Measurements from ENCODE around the gene PDE8B. TPM values are rescaled to one million over a fixed set of nuclear protein-coding genes. Genes with fewer than 3 reads are reported as not detected.

Gene PDE8B
- total and polyA plus RNA-seq, 7 donors, result 0.23 to 11.3 (median 2.9) TPM

- intact Hi-C loops (cut with DNase I), result no loop called here
- no peak for DNase-seq
- TF ChIP-seq POLR2AphosphoS5 (IDR thresholded peaks at IDR 0.05) (no peak), EP300 (IDR thresholded peaks at IDR 0.05) (no peak), POLR2A (IDR thresholded peaks at IDR 0.05) (no peak), CTCF (IDR thresholded peaks at IDR 0.05) (no peak)
- no peaks in the 10 kb centered on the region for H3K36me3 ChIP-seq
- H3K27ac ChIP-seq, result no peak overlapping the region
- H3K27me3 ChIP-seq, result no peaks in the 10 kb centered on the region
- no peak overlapping the region for H3K4me3 ChIP-seq
- 82 to 84% methylated on average over 13 of the region's 13 CpGs for WGBS, 2 donors
- no peaks in the 10 kb centered on the region for H3K9me3 ChIP-seq
- H3K4me1 ChIP-seq, result peaks cover 0 to 4% (median under 1%) of the 10 kb centered on the region in 4 donors
Observed at GRCh38 chr5:77418601-77419581, 208.4 kb downstream of the PDE8B start.

GRCh38 chr5:77419644-77420582, 209.4 kb downstream of the PDE8B start:
- no peak overlapping the region for H3K4me3 ChIP-seq
- H3K27ac ChIP-seq, result no peak overlapping the region
- H3K36me3 ChIP-seq, result no peaks in the 10 kb centered on the region
- no peaks in the 10 kb centered on the region for H3K9me3 ChIP-seq
- intact Hi-C loops (cut with DNase I), result loop anchor here (10.0 kb wide), 1 partner anchor 115 kb away; no protein-coding TSS in a partner anchor
- H3K27me3 ChIP-seq, result no peaks in the 10 kb centered on the region
- H3K4me1 ChIP-seq, result peaks cover 0 to 11% (median 5%) of the 10 kb centered on the region in 4 donors
- TF ChIP-seq EP300 (IDR thresholded peaks at IDR 0.05) (no peak), POLR2A (IDR thresholded peaks at IDR 0.05) (no peak), POLR2AphosphoS5 (IDR thresholded peaks at IDR 0.05) (no peak), CTCF (IDR thresholded peaks at IDR 0.05) (no peak)
- 79 to 92% methylated on average over 8 of the region's 8 CpGs for WGBS, 2 donors
- no peak for DNase-seq

GRCh38 chr5:77420940-77421339, 210.5 kb downstream of the PDE8B start:
- H3K27me3 ChIP-seq, result no peaks in the 10 kb centered on the region
- H3K27ac ChIP-seq, result no peak overlapping the region
- no peak overlapping the region for H3K4me3 ChIP-seq
- H3K36me3 ChIP-seq, result no peaks in the 10 kb centered on the region
- intact Hi-C loops (cut with DNase I), result loop anchor here (10.0 kb wide), 1 partner anchor 116 kb away; no protein-coding TSS in a partner anchor
- peaks cover 0 to 15% (median 6%) of the 10 kb centered on the region in 4 donors for H3K4me1 ChIP-seq
- H3K9me3 ChIP-seq, result no peaks in the 10 kb centered on the region
- WGBS, 2 donors, result 54 to 69% methylated on average over 3 of the region's 3 CpGs
- no peak for TF ChIP-seq CTCF (IDR thresholded peaks at IDR 0.05)
- no peak for TF ChIP-seq POLR2A (IDR thresholded peaks at IDR 0.05)
- TF ChIP-seq EP300 (IDR thresholded peaks at IDR 0.05), result no peak
- no peak for TF ChIP-seq POLR2AphosphoS5 (IDR thresholded peaks at IDR 0.05)
- no peak for DNase-seq

- Histone ChIP-seq H3K4me1 (peaks cover 0 to 36% (median 18%) of the 10 kb centered on the region in 4 donors), H3K36me3 (no peaks in the 10 kb centered on the region), H3K4me3 (no peak overlapping the region), H3K27me3 (no peaks in the 10 kb centered on the region), H3K9me3 (no peaks in the 10 kb centered on the region), H3K27ac (no peak overlapping the region)
- no peak for DNase-seq
- TF ChIP-seq CTCF (IDR thresholded peaks at IDR 0.05), result no peak
- TF ChIP-seq POLR2A (IDR thresholded peaks at IDR 0.05), result no peak
- 80% methylated on average over 2 of the region's 2 CpGs for WGBS, 2 donors
- intact Hi-C loops (cut with DNase I), result loop anchor here (10.0 kb wide), 1 partner anchor 118 kb away; no protein-coding TSS in a partner anchor
Observed at GRCh38 chr5:77423022-77423750, 212.7 kb downstream of the PDE8B start.

Measured in sigmoid colon (tissue), 7 donors.